HG02623 (cell line): ENCODE results near the gene LUZP2.

Experiments used
- ATAC-seq: cut with Tn5 transposase; IDR thresholded peaks from one replicate; pipeline ENCODE4 v1.9.1; 2021; ENCODE audit warnings: moderate library complexity; ENCODE audit not compliant: unreplicated experiment

LUZP2 gene

DNA sequence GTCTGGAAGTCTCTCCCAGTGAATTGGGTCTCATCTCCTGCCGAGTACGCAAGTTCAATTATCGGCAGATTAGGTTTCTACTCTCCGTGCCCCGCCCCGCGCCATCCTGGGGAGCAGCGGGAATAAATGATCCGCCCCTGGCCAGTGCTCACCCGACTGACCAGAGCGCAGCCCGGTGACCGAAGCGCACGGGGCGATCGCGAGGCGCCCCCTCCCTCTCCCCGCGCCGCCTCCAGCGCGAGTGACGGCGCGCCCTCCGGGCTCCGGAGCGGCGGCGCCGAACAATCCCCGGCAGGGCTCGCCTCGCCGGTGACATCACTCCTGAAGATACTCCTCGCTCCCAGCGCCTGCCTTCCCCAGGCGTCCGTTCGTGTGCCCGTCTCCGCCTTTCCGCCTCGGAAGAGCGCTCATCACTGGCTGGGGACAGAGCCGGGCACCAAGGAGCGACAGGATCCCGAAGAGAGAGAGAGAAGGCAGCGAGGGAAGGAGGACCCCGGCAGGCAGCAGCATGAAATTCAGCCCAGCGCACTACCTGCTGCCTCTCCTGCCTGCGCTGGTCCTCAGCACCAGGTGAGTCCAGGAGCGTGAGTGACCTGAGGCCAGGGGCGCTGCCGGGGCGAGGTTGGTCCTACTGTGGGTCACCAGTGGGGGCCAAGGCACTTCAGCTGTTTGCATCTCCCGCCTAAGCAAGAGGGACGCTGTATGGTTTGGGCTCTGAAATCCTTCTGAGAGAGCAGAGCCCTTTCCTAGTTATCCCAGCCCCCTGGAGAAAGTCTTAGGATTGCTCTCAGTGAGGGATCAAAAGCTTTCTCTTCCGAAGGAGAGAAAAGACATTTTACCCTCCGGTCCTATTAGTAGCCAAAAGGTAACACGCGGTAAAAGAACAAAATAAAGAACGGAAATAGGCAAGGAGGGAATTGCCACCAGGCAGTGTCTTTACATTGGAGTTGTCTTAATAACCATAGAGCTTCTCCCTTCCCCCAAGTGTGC, at the start of gene LUZP2:
Gene LUZP2, plus strand, starts transcription at position 318 of the 990 bp plus-strand sequence.
- no peak for ATAC-seq

DNA sequence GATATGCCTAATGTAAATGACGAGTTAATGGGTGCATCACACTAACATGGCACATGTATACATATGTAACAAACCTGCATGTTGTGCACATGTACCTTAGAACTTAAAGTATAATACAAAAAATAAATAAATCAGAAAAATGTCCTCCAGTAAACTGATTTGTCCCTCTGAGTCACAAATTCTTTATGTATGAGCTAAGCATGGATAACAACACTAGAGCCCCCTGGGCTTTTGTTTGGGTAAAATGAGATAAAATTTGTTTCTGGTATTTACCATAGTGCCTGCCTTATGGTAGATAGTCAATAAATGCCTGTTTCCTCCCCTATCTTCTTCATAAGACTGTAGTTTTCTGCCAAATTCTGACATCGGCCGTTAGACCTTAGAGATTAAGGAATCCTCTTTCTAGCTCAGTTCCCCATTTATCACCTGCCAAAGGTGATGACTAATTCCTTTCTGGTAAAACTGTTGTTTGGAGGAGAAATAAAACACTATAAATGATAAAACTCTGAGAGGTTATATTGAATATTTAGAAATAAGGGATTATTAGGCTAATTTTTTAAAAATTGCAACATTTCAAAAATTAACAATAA, 43.6 kb upstream of the LUZP2 start:
- no peak for ATAC-seq

- no peak for ATAC-seq
Measured at GRCh38 chr11:24457985-24458384, 38.9 kb upstream of the LUZP2 start.

- ATAC-seq = no peak
Measured at GRCh38 chr11:24470431-24470830, 26.4 kb upstream of the LUZP2 start.

DNA sequence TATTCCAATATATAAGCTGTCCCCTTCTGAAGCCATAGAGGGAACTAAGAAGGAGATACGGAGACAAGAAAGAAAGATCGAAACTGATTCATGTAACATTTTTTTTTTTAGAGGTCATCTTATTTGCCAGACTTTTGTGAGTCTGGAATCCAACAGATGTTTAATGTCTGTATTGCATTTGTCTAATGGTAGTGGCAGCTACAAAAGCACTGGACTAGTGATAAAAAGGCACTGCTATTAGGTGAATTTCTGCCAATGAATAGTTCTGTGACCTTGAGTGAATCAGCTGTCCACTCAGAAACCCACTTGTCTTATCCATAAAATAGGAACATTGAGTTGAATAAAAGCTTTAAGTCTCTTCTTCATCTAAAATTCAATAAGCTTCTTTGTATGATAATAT, 25.8 kb upstream of the LUZP2 start:
- ATAC-seq = no peak

GRCh38 chr11:24478718-24479117, 18.1 kb upstream of the LUZP2 start:
- ATAC-seq = no peak

DNA sequence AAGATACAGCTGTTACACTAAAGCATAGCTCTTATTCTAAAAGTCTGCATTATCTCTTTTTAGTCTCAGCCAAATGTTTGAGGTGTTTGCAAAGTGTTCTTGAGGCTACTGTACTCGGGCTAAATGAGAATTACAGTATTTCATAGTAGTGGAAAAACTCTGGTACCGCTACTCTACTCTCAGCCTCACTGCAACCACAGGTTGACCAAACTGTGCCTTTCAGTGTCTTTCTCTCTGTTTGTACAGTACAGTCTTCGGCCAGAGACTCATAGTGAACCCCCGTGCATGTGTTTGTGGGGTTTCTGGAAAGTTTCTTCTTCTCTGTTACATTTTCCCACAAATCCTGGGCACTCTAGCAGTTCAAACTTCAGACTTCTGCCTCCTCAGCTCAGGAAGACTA, 7.4 kb upstream of the LUZP2 start:
- no peak for ATAC-seq

DNA sequence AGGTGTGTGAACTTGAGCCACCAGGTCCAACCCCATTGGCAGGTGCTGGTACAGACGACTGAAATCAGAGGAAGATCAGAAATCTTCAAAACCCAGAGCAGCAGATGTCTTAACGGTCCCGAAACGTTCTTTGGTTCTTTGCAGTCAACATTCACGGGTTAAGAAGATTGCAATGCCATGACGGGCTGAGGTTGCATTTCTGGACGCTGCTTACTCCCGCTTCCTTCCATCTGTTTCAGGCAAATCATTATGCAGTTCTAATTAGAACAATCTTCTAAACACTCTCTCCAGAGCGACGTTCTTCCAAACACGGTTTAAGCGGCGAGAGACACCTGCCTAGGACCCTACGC, 492 bp upstream of the LUZP2 start:
- no peak for ATAC-seq

- no peak for ATAC-seq
Measured at GRCh38 chr11:24497831-24498230, 978 bp downstream of the LUZP2 start.

DNA sequence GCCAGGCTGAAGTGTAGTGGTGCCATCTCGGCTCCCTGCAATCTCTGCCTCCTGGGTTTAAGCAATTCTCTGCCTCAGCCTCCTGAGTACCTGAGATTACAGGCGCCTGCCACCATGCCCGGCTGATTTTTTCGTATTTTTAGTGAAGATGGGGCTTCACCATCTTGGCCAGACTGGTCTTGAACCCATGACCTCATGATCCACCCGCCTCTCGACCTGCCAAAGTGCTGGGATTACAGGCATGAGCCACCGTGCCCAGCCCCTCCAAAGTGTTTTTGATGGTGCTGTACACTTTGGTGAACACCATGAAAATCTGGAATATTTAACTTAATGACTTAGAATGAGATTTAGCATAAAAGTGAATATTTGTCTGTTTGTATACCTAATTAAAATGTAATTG, 5.6 kb downstream of the LUZP2 start:
- no peak for ATAC-seq

- ATAC-seq = peak; percentile 75
Measured at GRCh38 chr11:24509114-24509513, 12.3 kb downstream of the LUZP2 start.

GRCh38 chr11:24511511-24511910, 14.7 kb downstream of the LUZP2 start:
- no peak for ATAC-seq

DNA sequence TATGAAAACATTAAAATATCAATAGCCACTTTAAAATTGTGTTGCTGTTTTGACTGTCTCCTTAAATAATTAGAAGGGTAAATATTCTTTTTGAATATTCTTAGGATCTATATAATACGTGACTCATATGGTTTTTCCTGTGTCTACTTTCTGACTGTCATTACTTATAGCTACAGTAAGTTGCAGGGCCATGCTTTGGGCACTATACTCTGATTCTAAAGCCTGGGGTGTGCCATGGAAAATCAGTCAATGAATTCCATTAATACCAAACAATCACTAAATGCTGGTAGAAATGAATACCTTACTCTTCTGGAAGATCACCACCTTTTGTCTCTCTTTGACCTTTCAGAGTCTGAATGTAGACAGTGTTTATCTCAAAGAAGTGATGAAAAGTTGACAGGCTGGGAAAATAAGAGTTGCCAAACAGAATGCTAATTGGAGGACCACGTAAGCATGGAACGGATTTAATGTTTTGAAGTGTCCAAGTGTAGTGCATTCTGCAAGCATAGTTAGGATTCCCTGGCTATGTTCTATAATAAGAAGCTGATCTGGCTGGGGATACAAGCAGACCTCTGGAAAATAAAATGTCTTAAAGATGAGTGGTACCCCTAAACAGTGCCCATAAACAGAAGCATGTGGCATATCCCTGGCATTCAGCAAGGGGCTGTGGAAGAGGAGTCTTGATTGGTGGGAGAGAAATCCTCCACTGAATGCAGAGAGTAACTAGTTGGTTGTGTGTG, 16.8 kb downstream of the LUZP2 start:
- no peak for ATAC-seq

- peak; percentile 78 for ATAC-seq
Measured at GRCh38 chr11:24514219-24514594, 17.4 kb downstream of the LUZP2 start.

- ATAC-seq = no peak
Measured at GRCh38 chr11:24515632-24516031, 18.8 kb downstream of the LUZP2 start.

DNA sequence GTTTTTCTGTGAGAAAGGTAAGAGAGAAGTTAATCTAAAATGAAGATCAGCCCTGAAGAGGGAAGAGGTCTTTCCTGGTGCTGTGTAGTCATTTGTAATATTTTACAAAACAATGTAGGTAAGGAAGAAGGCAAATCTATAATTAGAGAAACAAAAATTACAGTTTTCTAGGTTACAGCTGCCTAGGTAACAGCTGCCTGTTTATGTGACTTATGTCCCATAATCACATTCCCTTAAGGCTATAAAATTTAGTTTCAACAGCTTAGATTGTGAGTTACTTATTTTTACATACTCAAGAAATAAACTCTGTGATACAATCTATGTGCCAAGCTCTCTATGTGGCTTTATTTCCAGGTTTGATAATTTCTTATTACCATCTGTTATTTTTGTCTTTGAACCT, 19.8 kb downstream of the LUZP2 start:
- ATAC-seq = no peak

- ATAC-seq = no peak
Measured at GRCh38 chr11:24521601-24522000, 24.7 kb downstream of the LUZP2 start.

- ATAC-seq = no peak
Measured at GRCh38 chr11:24524156-24524555, 27.3 kb downstream of the LUZP2 start.

DNA sequence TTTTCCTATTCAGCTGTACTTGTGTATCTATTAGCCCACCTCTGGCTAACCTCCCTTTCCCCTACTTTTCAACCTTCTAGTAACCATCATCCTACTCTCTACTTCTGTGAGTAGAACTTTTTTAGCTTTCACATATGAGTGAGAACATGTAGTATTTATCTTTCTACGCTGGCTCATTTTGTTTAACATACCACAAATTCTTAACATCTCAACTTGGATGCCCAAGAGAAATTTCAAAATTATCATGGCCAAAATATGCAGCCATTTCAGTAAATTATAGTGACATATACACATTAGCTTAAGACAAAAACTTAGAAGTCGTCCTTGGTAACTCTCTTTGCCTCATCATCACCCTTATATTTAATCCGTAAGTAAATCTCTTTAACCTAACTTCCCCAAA, 34.7 kb downstream of the LUZP2 start:
- no peak for ATAC-seq

GRCh38 chr11:24543771-24544170, 46.9 kb downstream of the LUZP2 start:
- no peak for ATAC-seq

- no peak for ATAC-seq
Measured at GRCh38 chr11:24556693-24557092, 59.8 kb downstream of the LUZP2 start.

DNA sequence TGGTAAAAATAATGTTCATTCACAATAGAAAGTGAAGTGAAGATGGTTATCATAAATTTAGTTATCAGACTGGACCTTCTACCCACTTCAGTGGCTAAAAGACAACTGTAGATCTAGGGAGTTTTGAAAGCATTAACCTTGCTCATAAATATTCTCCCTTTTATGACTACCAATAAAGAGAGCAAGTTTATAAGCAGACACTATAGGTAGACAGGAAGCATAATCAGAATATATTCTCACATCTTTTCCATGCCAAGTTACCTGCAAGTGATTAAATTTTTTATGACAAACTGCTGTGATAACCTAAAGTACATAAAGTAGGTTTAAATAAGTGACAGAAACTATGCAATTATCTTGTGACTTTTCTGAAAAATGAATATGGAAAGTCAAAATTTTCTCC, 62.5 kb downstream of the LUZP2 start:
- no peak for ATAC-seq
